Stimulated activated effector memory CD8-positive, alpha-beta T cell treated with anti-CD3 and anti-CD28 coated beads, Interleukin-12 subunit alpha, Interleukin-12 subunit beta, amount 100 ng/mL, for 72 hours (primary cell): ENCODE results near the gene CFAP46.
A peak's percentile ranks its signal among the peaks of the same experiment; 100 is the strongest.
"Not testable (repeated sequence)": the region's sequence is repeated elsewhere in the genome, so short reads cannot be mapped to it uniquely, and the experiment has no call there.

ENCODE experiments used
- ATAC-seq: fragments of 150-1000 bp; cut with Tn5 transposase; 2 replicates; pipeline ENCODE4 v1.10.0; 2021
- DNase-seq, 2 donors: peaks; one replicate each; pipeline ENCODE4 v3.0.0; 2021 to 2022; ENCODE audit warnings: low spot score in 2 of 2
- H3K27ac Mint-ChIP-seq: one replicate; pipeline ENCODE4 v1.8.0; 2022; ENCODE audit warnings: mild to moderate bottlenecking, mixed read lengths
- H3K36me3 Mint-ChIP-seq: one replicate; pipeline ENCODE4 v1.8.0; 2022; ENCODE audit warnings: mild to moderate bottlenecking, mixed read lengths
- H3K4me1 Mint-ChIP-seq: one replicate; pipeline ENCODE4 v1.8.0; 2022; ENCODE audit warnings: mixed read lengths
- H3K4me3 Mint-ChIP-seq: one replicate; pipeline ENCODE4 v1.8.0; 2022; ENCODE audit warnings: mild to moderate bottlenecking, mixed read lengths
- H3K9me3 Mint-ChIP-seq: one replicate; pipeline ENCODE4 v1.8.0; 2022; ENCODE audit warnings: mixed read lengths

Gene CFAP46

DNA sequence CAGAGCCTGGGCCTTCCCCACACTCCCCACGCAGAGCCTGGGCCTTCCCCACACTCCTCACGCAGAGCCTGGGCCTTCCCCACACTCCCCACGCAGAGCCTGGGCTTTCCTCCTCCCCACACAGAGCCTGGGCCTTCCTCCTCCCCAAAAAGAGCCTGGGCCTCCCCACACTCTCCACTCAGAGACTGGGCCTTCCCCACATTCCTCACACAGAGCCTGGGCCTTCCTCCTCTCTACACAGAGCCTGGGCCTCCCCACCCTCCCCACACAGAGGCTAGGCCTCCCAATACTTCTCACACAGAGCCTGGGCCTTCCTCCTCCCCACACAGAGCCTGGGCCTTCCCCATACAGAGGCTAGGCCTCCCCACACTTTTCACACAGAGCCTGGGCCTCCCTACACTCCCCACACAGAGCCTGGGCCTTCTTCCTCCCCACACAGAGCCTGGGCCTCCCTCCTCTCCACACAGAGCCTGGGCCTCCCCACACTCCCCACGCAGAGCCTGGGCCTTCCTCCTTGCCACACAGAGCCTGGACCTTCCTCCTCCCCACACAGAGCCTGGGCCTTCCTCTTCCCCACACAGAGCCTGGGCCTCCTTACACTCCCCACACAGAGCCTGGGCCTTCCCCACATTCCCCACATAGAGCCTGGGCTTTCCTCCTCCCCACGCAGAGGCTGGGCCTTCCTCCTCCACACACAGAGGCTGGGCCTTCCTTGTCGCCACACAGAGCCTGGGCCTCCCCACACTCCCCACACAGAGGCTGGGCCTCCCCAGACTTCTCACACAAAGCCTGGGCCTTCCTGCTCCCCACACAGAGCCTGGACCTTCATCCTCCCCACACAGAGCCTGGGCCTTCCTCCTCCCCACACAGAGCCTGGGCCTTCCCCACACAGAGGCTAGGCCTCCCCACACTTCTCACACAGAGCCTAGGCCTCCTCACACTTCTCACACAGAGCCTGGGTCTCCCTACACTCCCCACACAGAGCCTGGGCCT, 10.8 kb downstream of the CFAP46 start:
- not testable (repeated sequence) for H3K36me3 Mint-ChIP-seq, H3K4me3 Mint-ChIP-seq, DNase-seq, H3K9me3 Mint-ChIP-seq
- Mint-ChIP-seq H3K27ac (peak overlapping the region; percentile 92), H3K4me1 (peaks cover 27% of the 10 kb centered on the region)
- peak; percentile 71 for ATAC-seq

DNA sequence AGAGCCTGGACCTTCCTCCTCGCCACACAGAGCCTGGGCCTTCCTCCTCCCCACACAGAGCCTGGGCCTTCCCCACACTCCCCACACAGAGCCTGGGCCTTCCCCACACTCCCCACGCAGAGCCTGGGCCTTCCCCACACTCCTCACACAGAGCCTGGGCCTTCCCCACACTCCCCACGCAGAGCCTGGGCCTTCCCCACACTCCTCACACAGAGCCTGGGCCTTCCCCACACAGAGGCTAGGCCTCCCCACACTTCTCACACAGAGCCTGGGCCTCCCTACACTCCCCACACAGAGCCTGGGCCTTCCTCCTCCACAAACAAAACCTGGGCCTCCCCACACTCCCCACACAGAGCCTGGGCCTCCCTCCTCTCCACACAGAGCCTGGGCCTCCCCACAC, 11.7 kb downstream of the CFAP46 start:
- not testable (repeated sequence) for DNase-seq, ATAC-seq, H3K9me3 Mint-ChIP-seq, H3K36me3 Mint-ChIP-seq
- Mint-ChIP-seq H3K4me1 (peaks cover 27% of the 10 kb centered on the region), H3K4me3 (peak overlapping the region; percentile 13), H3K27ac (peak overlapping the region; percentile 92)

- peak overlapping the region; percentile 13 for H3K4me3 Mint-ChIP-seq
- peaks cover 27% of the 10 kb centered on the region for H3K4me1 Mint-ChIP-seq
- DNase-seq (no peak), ATAC-seq (peak; percentile 43)
- peak overlapping the region; percentile 92 for H3K27ac Mint-ChIP-seq
- no peaks in the 10 kb centered on the region for H3K9me3 Mint-ChIP-seq
- no peaks in the 10 kb centered on the region for H3K36me3 Mint-ChIP-seq
Observed at GRCh38 chr10:132929953-132930548, 12.3 kb downstream of the CFAP46 start.

DNA sequence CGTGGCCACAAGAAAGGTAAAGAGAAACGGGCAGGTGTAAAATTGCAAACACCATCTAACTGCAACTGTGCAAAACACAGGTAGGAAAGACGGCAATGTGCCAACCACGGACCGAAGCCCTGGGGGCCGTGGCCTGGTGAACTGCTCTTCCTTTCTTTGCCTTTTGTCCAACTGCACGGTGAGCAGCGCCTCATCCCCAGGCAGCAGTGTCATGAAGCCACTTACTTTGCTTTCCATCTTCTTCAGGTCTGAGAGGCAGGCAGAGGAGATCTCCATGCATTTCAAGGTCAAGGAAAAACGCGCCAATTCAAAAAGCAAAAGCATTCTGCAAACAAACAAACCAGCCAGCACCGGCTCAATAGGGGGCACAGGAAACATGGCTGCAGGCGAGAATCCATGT, 12.9 kb downstream of the CFAP46 start:
- no peaks in the 10 kb centered on the region for H3K36me3 Mint-ChIP-seq
- H3K27ac Mint-ChIP-seq, result peak overlapping the region; percentile 92
- H3K4me1 Mint-ChIP-seq, result peaks cover 27% of the 10 kb centered on the region
- no peak for DNase-seq
- H3K4me3 Mint-ChIP-seq, result no peak overlapping the region
- no peaks in the 10 kb centered on the region for H3K9me3 Mint-ChIP-seq
- ATAC-seq, result no peak

- H3K9me3 Mint-ChIP-seq, result no peaks in the 10 kb centered on the region
- peaks cover 27% of the 10 kb centered on the region for H3K4me1 Mint-ChIP-seq
- no peak for ATAC-seq
- DNase-seq, result no peak
- no peaks in the 10 kb centered on the region for H3K36me3 Mint-ChIP-seq
- no peak overlapping the region for H3K27ac Mint-ChIP-seq
- H3K4me3 Mint-ChIP-seq, result no peak overlapping the region
Observed at GRCh38 chr10:132928261-132928660, 14.1 kb downstream of the CFAP46 start.

DNA sequence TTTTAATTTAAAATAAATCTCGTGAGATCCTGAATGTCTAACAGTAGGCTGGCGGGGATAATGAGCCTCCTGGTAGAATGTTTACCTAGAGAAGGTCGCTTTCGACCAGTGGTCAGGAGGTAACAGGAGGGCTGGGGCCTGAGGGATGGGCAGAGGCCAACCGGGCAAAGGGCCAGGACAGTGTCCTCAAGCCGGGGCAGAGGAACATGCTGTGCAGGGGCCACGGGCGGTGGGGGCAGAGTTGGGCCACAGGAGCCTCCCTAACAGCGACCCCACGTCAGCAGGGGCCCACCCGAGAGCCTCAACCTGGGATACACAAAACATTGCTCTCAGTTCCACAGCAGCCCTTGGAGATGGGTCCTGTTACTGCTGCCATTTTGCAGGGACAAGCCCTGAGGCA, 14.5 kb downstream of the CFAP46 start:
- no peak for ATAC-seq
- H3K9me3 Mint-ChIP-seq, result no peaks in the 10 kb centered on the region
- no peaks in the 10 kb centered on the region for H3K36me3 Mint-ChIP-seq

DNA sequence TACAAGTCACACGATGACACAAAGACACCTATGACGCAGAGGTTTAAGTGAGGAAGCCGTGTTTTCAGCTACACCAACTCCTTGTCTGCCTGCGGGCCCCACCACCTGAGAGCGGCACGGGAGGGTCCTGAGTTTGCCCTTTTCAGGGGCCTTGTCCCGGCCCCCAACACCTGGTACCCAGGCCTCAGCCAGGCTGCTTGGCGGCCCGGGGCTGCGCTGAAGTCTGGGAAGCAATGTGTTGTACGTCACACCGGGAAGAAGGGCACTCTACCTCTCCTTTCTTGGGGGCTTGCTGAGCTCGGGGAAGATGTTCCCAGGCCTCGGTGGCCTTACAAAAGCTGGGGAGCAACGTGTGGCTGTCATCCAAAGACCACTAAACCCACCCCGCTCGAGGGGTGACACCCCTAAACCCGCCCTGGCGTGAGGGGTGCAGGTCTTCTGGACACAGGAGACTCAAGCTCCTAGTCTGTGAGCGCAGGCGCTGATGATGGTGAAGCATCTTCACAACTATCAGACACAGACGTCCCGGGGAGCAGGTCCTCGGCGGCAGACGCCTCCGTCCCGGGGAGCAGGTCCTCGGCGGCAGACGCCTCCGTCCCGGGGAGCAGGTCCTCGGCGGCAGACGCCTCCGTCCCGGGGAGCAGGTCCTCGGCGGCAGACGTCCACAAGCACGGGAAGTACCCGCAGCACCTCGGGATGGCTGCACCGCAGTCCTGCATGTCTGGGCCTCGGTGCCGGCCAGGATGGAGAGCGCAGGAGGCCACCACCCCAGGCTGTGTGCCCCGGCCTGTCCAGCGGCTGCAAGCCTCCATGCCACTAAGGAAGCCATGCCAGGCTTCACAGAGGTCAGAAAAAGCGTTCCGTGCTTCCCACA, 15.4 kb downstream of the CFAP46 start:
- H3K36me3 Mint-ChIP-seq, result no peaks in the 10 kb centered on the region
- H3K4me1 Mint-ChIP-seq, result peaks cover 21% of the 10 kb centered on the region
- no peak overlapping the region for H3K4me3 Mint-ChIP-seq
- DNase-seq (no peak), ATAC-seq (no peak)
- H3K9me3 Mint-ChIP-seq, result no peaks in the 10 kb centered on the region
- no peak overlapping the region for H3K27ac Mint-ChIP-seq

More for the DNA sequence above, 14.5 kb downstream of the CFAP46 start:
- Mint-ChIP-seq H3K27ac (no peak overlapping the region), H3K4me1 (peaks cover 27% of the 10 kb centered on the region), H3K4me3 (no peak overlapping the region)
- DNase-seq, result no peak

DNA sequence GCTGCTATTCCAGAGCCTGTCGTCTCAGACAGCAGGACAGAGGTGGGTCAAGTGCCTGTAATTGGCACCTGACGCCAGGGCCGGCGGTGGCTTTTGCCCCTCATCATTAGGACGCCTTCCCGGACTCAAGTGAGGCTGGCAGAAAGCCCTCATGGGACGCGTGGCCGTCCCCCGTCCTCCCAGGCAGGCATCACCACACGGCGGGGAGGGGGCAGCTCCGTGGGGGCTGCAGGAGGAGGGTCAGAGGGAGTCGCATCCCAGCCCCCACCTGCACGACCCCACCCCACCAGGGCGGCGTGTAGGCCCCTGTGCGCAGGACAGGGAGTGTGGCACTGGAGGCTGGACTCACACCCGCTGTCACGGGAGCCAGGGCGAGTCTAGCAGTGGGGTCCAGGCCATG, 16.3 kb downstream of the CFAP46 start:
- no peak overlapping the region for H3K4me3 Mint-ChIP-seq
- no peak for ATAC-seq
- no peaks in the 10 kb centered on the region for H3K9me3 Mint-ChIP-seq
- H3K4me1 Mint-ChIP-seq, result peaks cover 12% of the 10 kb centered on the region
- H3K27ac Mint-ChIP-seq, result no peak overlapping the region
- no peak for DNase-seq
- H3K36me3 Mint-ChIP-seq, result no peaks in the 10 kb centered on the region

- no peak for DNase-seq
- peaks cover 12% of the 10 kb centered on the region for H3K4me1 Mint-ChIP-seq
- H3K4me3 Mint-ChIP-seq, result no peak overlapping the region
- ATAC-seq, result no peak
- no peak overlapping the region for H3K27ac Mint-ChIP-seq
- H3K9me3 Mint-ChIP-seq, result no peaks in the 10 kb centered on the region
- no peaks in the 10 kb centered on the region for H3K36me3 Mint-ChIP-seq
Observed at GRCh38 chr10:132925614-132926013, 16.8 kb downstream of the CFAP46 start.

DNA sequence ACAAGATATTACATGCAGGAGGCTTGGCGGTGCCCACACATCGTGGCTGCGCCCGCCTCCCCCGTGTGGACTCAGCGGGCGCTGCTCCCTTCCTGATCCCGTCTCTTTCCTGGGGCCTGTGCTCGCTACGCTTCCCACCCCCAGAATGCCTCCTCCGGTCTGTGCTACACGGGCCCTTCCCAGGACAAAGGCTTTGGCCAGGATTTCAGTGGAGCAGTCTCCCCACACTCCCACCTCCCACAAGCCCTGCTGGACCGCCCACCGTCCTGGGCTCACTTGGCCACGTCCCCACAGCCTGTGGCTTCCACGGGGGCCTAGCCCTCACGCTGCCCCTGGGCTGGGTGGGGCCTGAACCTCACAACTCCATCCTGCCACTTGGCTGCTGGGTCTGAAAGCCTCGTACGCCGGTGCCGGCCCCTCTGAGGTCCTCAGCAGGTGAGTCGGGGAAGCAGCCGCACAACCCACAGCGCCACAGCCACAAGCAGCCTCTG, 17.3 kb downstream of the CFAP46 start:
- DNase-seq, result no peak
- H3K9me3 Mint-ChIP-seq, result no peaks in the 10 kb centered on the region
- H3K36me3 Mint-ChIP-seq, result no peaks in the 10 kb centered on the region
- H3K4me1 Mint-ChIP-seq, result peaks cover 8% of the 10 kb centered on the region
- H3K27ac Mint-ChIP-seq, result no peak overlapping the region
- H3K4me3 Mint-ChIP-seq, result no peak overlapping the region
- ATAC-seq, result no peak

DNA sequence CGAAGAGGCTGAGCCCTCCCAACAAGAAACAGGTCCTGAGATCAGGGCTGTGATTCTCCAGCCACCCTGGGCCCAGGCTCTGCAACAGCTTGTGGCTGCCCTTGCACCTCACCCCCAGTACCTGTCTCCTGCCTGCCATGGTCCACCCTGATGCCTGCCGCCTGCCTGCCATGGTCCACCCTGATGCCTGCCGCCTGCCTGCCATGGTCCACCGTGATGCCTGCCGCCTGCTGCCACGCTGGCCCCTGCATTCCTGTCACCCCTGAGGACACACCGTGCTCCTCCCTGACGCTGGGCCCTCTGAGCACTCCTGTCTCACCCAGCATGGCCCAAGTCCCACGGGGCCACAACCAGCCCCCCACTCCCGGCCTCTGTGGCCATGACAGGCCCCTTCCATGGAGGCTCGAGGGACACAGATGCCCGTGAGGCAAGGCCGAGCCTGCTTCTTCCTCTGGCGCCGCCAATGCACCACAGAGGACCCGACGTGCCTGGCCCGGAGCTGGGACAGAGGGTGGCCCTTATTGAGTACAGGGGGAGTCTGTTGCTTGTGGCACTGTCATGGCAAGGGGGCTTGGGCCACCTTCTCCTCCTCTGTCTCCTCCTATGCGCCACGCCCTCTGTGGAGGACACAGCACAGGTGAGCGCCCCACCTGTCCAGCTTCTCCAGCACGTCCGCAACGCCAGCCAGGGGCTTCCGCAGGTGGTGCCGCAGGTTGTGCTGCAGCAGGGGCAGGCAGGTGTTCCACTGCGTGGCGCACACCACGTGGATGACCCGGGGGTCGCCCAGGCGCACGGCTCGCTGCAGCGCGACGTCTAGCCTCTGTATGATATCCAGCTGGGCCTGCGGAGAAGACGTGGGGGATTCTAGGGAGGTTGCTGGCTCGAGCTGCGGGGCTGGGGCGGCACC, 18.1 kb downstream of the CFAP46 start:
- Mint-ChIP-seq H3K4me1 (no peaks in the 10 kb centered on the region), H3K4me3 (no peak overlapping the region), H3K36me3 (no peaks in the 10 kb centered on the region), H3K9me3 (no peaks in the 10 kb centered on the region), H3K27ac (no peak overlapping the region)
- ATAC-seq (no peak), DNase-seq (no peak)

GRCh38 chr10:132923384-132923783, 19.0 kb downstream of the CFAP46 start:
- H3K4me1 Mint-ChIP-seq, H3K9me3 Mint-ChIP-seq, H3K36me3 Mint-ChIP-seq, ATAC-seq, H3K27ac Mint-ChIP-seq, DNase-seq, H3K4me3 Mint-ChIP-seq: not testable (repeated sequence)

GRCh38 chr10:132922872-132923271, 19.5 kb downstream of the CFAP46 start:
- ATAC-seq (no peak), DNase-seq (no peak)
- H3K4me1 Mint-ChIP-seq, result no peaks in the 10 kb centered on the region
- H3K9me3 Mint-ChIP-seq, result no peaks in the 10 kb centered on the region
- no peak overlapping the region for H3K4me3 Mint-ChIP-seq
- no peaks in the 10 kb centered on the region for H3K36me3 Mint-ChIP-seq
- no peak overlapping the region for H3K27ac Mint-ChIP-seq
